HG03558 (cell line): ENCODE measurements around the gene AP5S1.
A peak's percentile ranks its signal among the peaks of the same experiment; 100 is the strongest.
"Not testable (repeated sequence)": the region's sequence is repeated elsewhere in the genome, so short reads cannot be mapped to it uniquely, and the experiment has no call there.

Experiments used
- ATAC-seq: cut with Tn5 transposase; IDR thresholded peaks from one replicate; pipeline ENCODE4 v1.9.1; 2021; ENCODE audit warnings: moderate number of reproducible peaks; ENCODE audit not compliant: unreplicated experiment; ENCODE audit errors: extremely low read depth

Gene AP5S1

DNA sequence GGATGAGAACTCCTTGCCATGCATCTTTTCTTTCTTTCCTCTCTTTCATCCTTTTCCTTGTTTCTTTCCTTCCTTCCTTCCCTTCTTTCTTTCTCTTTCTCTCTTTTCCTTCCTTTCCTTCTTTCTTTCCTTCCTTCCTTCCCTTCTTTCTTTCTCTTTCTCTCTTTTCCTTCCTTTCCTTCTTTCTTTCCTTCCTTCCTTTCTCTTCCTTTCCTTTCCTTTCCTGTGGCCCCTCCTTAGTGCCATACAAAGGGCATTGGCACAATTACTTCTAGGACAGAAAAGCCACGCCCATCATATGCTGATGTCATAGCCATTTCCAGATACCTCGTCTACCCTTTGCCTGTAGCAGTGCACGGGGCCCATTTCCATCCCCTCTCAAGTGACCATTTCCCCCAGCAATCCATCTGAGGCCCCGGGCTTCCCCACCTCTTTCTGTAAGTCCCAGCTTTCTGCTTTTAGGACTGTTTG, 31.6 kb upstream of the AP5S1 start:
- ATAC-seq: no peak

DNA sequence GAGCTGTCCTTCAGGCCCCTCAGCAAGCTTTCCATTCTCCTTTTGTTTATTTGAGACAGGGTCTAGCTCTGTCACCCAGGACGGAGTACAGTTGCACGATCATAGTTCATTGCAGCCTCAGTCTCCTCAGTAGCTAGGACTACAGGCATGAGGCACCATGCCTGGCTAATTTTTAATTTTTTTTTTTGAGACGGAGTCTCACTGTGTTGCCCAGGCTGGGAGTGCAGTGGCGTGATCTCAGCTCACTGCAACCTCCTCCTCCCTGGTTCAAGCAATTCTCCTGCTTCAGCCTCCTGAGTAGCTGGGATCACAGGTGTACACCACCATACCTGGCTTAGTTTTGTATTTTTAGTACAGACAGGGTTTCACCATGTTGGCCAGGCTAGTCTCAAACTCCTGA, 31.1 kb upstream of the AP5S1 start:
- not testable (repeated sequence) for ATAC-seq

GRCh38 chr20:3794168-3794567, 26.2 kb upstream of the AP5S1 start:
- ATAC-seq: not testable (repeated sequence)

GRCh38 chr20:3794701-3795420, 25.5 kb upstream of the AP5S1 start:
- ATAC-seq: no peak

DNA sequence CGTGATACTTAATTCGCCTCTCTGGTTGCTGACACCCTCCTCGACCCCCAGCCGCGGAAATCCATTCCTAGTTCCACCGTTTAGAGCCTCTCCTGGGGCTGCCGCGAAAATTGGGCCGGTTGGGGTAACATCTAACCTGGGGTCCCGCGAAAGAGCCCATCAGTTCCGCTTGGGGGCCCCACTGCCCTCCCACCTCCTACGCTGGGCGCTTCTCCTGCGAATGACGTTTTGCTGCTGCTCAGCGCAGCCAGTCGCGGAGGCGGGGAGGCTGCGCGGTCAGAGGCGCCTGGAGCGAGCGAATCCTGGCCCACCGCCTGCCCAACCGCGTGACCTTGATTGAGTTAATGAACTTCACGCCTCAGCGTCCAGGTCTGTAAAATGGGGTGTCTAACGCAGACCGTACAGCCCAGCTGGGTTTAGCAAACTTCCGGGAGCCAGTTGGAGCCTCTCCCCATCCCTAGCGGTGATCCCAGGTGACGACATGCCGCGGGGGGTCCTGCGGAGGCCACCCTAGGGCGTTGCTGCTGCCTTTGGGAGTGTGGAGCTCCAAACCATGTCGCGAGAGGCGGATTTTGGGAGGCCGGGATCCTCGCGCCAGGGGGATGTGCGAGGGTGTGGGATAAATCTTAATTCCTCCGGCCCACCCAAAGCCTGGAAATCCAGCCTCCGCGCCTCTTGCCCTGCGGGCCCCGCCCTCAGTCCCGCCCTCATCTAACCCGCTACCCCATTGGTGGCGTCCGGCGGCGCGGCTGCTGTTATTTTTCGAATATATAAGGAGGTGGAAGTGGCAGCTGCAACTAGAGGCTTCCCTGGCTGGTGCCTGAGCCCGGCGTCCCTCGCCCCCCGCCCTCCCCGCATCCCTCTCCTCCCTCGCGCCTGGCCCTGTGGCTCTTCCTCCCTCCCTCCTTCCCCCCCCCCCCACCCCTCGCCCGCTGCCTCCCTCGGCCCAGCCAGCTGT, 24.6 kb upstream of the AP5S1 start, which contains the start of gene CDC25B:
TSS of gene CDC25B (plus strand) at position 800 of the 958 bp plus-strand sequence. CDS start 222 bp downstream, outside the sequence.
- ATAC-seq: peak; percentile 37

DNA sequence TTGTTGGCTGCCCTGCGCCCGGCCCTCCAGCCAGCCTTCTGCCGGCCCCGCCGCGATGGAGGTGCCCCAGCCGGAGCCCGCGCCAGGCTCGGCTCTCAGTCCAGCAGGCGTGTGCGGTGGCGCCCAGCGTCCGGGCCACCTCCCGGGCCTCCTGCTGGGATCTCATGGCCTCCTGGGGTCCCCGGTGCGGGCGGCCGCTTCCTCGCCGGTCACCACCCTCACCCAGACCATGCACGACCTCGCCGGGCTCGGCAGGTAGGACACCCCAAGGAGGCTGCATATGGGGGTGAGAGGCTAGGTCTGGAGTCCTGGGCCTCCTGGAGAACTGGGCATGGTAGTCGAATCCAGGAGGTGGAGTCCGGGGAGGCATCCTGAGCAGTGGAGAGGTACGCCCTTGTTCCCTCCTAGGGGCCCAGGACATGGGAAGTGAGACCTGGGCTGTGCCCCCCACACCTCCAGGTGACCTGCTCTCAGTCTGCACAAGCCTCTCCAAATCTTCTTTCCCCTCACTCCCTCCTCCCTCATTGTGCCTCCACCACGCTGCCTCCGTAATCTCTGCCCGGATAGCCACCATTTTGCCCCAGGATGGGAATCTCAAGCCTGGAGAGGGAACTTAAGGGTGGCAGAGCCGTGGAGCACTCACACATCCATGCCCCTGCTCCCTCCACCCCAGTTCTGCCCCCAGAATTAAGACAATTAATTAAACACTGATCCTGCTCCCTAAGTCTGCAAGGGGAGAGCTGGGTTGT, 23.7 kb upstream of the AP5S1 start:
- no peak for ATAC-seq

DNA sequence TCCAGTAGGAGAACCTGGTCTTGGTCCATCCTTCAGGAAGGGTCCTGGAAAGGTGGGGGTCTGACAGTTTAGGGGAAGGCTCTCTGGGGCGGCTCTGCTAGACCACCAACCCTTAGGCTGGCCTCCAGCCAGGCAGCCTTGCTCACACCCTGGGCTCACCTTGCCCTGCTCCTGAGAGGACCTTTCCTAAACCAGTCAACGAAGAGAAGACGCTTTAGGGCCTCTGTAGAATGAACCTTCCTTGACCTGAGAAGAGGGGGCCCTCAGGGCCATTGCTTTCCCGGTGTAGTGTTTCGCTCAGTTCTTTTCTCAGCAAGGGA, 23.2 kb upstream of the AP5S1 start:
- no peak for ATAC-seq

DNA sequence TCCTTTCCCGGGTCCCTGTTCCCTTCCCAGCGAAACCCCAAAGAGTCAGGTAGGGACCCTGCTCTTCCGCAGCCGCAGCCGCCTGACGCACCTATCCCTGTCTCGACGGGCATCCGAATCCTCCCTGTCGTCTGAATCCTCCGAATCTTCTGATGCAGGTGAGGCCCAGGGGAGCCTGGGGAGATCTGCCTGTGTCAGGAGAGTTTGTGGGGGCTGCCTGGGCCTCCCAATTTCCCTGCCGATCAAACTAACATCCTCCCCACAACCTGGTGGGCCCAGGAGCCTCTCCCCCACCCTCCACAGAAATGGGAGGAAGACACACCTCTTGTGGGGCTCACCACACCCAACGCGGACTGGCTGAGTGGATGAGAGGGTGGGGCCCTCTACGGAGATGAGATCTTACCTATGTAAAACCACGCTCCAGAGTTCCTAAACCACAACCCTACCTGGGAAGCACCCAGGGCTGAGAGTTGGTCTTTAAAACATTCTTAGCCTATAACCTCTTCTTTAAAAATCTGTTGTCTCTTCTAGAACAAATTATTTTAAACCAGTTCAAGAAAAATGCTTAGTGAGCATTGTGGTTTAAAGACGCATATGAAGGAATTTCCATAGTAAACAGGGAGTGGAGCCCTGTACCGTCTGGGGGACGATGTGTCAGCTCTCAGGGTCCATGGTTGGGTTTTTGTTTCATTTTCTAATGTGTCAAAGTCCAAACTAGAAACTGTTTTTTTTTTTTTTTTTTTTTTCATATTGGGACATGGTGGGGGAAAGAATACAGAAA, 22.6 kb upstream of the AP5S1 start:
- no peak for ATAC-seq

- ATAC-seq: no peak
These were observed 22.0 kb upstream of the AP5S1 start for GRCh38 chr20:3798373-3798768.

- ATAC-seq: no peak
These were observed 21.5 kb upstream of the AP5S1 start for GRCh38 chr20:3798908-3799248.

- ATAC-seq: no peak
These were observed 20.0 kb upstream of the AP5S1 start for GRCh38 chr20:3800256-3800877.

GRCh38 chr20:3800878-3801260, 19.5 kb upstream of the AP5S1 start:
- no peak for ATAC-seq

GRCh38 chr20:3801299-3801698, 19.0 kb upstream of the AP5S1 start:
- no peak for ATAC-seq

GRCh38 chr20:3801846-3802245, 18.5 kb upstream of the AP5S1 start:
- no peak for ATAC-seq

DNA sequence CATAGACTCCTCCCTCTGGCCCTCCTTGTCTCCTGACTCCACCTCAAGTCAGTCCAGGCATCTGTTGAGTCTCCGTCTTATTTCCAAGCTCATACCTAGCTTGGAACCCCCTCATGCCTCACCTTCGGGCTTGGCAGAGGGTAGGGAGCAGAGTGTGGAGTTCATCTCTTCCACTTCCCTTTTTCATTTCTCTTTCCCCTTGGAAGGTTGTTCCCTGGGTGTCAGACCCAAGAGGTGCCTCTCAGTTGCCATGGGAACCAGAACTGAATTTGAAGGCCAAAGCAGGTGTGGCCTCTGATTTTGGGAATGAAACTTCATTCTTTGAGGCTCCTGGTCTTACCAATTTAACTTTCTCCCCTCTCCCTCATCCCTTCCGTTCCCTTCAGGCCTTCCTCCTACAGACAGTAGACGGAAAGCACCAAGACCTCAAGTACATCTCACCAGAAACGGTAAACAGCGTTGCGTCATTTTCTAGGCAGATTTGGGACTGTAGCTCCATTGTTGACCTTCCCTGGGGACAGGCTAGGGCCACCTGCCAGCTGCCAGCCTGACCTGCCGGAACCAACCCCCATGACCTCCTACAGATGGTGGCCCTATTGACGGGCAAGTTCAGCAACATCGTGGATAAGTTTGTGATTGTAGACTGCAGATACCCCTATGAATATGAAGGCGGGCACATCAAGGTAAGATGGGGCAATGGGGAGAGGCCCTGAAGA, 17.7 kb upstream of the AP5S1 start:
- ATAC-seq: no peak

DNA sequence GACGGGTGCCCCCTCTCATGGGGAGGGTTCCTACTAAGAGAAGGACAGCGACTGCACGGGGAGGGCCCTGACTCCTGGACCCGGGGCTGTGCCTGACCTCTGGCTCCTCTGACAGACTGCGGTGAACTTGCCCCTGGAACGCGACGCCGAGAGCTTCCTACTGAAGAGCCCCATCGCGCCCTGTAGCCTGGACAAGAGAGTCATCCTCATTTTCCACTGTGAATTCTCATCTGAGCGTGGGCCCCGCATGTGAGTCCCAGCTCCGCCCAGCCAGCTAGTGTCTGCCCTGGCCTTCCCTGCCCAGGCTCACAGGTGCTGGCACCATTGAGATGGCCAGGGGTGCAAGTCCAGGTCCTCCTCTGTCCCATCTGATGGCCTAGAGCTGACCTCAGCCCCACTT, 17.1 kb upstream of the AP5S1 start:
- no peak for ATAC-seq

DNA sequence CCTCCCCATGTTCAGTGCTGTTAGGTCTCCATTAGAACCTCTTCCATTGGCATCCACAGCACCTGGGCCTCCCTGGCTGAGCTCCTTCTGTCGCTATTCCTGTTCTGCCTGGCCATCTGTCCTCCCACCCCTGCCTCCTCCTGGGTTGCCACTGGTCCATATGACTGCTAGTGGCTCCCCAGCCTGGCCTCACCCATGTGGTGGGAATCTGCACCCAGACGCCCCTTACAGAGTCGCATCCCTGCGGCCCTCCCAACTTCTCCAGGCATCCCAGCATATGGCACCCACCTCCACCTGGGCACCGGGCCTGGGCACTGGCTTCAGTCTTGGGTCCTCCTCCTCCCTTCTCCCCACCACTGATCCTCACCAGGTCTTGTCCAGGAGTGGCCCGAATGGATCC, 16.5 kb upstream of the AP5S1 start:
- no peak for ATAC-seq

GRCh38 chr20:3804254-3804751, 16.0 kb upstream of the AP5S1 start:
- no peak for ATAC-seq

DNA sequence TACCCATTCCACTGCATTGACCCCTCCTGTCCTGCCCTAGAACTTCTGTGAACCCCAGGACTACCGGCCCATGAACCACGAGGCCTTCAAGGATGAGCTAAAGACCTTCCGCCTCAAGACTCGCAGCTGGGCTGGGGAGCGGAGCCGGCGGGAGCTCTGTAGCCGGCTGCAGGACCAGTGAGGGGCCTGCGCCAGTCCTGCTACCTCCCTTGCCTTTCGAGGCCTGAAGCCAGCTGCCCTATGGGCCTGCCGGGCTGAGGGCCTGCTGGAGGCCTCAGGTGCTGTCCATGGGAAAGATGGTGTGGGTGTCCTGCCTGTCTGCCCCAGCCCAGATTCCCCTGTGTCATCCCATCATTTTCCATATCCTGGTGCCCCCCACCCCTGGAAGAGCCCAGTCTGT, 15.6 kb upstream of the AP5S1 start:
- ATAC-seq: no peak
